Mammary epithelial cell (primary cell): ENCODE measurements around the gene PRDM2.

Source experiments
- CTCF ChIP-seq, 2 donors: IDR thresholded peaks in 1 of 2; conservative IDR thresholded peaks in 1 of 2; 2 replicates each; pipeline ENCODE4 v1.5.1; 2011 to 2012; ENCODE audit warnings: inconsistent platforms in 2 of 2, low read length in 2 of 2, mild to moderate bottlenecking in 2 of 2, control low read depth in 1 of 2, low read depth in 1 of 2; ENCODE audit not compliant: insufficient read depth in 1 of 2; ENCODE audit errors: extremely low read depth in 1 of 2
- EZH2 ChIP-seq: IDR thresholded peaks from 2 replicates; pipeline ENCODE4 v1.6.1; 2012; ENCODE audit warnings: low read length, inconsistent platforms, borderline replicate concordance

GRCh38 chr1:13812456-13813397 is 112.7 kb downstream of the PRDM2 start:
- TF ChIP-seq CTCF (conservative IDR thresholded peaks at IDR 0.05 in 1 of 2, IDR thresholded peaks at IDR 0.05 in 1 of 2; ENCODE audit: extremely low read depth in 1 of 2, insufficient read depth in 1 of 2, low read depth in 1 of 2, low read length in 2 of 2) = no peak
- TF ChIP-seq EZH2 = no peak
